Measurements from ENCODE around the gene KRT3.
"Not testable (repeated sequence)": the region's sequence is repeated elsewhere in the genome, so short reads cannot be mapped to it uniquely, and the experiment has no call there.

KRT3 gene

DNA sequence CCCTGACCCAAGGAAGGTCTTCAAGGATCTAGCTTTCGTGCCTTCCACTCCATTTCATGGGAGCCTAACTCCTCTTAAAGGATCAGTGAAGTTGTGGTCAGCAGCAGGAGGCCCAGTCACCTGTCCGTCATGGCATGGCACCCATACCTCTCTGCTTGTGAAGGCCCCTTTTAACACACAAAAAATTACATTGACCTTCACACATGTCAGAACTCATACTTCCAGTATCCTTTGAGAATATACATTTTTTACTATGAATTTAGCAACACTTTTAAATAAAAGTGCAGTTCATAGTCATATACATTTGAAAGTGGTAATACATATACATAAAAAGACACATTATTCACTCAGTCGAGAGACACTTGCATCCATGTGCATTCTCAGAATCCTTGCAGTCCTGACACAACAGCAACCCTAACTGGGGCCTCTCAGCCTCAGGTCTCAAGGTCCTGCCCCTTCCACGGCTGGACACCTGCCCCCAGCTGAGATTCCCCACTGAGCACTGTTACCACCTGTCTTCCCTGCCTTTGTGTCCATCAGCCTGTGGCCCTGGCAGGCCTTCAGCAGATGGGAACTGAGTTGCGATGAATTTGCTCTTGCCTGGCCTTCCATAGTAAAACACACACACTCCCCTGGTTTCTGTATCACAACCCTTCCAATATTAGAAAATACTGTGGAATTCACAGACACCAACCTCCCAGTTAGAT, 3.7 kb upstream of the KRT3 start:
- DNase-seq (ENCODE audit: extremely low read depth in 1 of 2, low read depth in 1 of 2): no peak

DNA sequence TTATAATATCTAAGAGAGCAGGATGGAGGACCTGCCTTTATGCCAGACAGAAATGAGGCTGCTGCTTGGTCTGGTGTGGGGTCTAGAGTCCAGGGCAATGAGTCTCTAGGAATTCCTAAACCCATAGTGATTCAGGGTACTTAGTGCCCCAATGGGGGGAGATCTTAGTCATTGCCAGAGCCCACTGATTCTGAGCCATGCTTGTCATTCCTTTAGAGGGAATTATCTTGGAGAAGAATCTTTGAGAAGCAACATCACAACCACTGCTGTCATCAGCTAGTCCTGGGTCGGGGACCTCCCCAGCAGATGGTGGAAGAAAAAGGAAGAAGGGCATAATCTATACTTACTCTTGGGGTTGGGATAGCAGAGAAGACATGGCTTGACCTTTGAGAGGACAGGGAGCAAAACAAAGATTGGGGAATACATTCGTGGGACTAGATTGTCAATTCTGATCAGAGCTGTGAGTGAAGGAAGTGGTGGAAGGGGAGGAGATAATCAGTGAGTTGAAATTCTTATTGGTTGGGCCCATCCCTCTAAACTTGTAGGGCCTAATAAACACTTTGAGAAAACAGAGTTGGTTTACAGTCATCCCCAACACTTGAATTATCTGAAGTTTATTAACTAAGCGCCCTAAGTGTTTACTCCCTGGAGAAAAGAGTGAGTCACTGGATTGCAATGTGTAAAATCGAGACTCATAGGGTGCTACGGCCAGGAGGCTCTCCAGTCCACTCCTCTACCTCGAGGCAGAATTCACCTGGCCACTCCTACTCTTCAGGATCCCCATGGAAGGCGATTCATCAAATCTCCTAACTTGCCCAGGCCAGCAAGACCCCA, 3.0 kb upstream of the KRT3 start:
- DNase-seq (ENCODE audit: extremely low read depth in 1 of 2, low read depth in 1 of 2): no peak

DNA sequence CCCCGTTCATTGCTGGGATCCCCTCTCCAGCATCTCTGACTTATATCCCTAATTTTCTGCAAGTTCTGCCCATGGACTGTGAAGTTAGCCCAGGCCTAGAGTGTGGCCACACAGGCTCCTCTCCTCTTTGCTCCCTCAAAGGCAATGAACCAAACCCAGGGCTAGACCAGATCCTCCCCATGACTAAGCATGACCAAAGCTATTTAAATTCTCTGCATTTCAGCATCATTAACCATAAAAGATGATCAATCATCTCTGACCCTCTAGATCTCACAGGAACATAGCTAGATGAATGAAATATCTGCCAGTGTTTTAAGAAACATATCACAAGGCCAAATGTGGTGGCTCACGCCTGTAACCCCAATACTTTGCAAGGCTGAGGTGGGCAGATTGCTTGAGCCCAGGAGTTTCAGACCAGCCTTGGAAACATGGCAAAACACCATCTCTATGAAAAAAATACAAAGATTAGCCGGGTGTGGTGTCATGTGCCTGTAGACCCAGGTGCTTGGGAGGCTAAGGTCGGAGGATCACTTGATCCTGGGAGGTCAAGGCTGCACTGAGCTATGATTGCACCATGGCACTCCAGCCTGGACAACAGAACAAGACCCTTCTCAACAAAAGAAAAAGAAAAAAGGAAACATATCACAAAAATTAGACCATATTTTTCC, 2.2 kb upstream of the KRT3 start:
- DNase-seq (ENCODE audit: extremely low read depth in 1 of 2, low read depth in 1 of 2): no peak

DNA sequence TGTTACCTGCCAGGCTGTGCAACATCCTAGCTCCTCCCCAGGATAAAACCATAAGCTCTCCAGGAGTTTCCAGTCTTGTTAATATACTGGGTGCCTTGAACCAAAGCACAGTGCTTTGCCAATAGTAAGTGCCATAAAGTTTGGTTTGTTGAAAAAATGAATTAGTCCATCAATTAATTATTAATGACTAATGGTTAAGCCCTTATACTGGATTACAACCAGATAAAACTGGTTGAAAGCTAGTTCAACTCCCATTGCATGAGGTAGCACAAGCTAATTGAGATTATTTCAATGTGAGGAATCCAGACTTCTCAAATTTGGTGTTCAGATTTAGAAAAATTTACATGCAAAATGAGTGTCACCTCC, 1.6 kb upstream of the KRT3 start:
- DNase-seq (ENCODE audit: extremely low read depth in 1 of 2, low read depth in 1 of 2): no peak

GRCh38 chr12:52796839-52797528, 1.1 kb upstream of the KRT3 start:
- no peak for DNase-seq (ENCODE audit: extremely low read depth in 1 of 2, low read depth in 1 of 2)

- DNase-seq (ENCODE audit: extremely low read depth in 1 of 2, low read depth in 1 of 2): no peak
Observed at GRCh38 chr12:52796429-52796794, 495 bp upstream of the KRT3 start.

- DNase-seq (ENCODE audit: extremely low read depth in 1 of 2, low read depth in 1 of 2): not testable (repeated sequence)
Observed at GRCh38 chr12:52795332-52795674, 614 bp downstream of the KRT3 start.

DNA sequence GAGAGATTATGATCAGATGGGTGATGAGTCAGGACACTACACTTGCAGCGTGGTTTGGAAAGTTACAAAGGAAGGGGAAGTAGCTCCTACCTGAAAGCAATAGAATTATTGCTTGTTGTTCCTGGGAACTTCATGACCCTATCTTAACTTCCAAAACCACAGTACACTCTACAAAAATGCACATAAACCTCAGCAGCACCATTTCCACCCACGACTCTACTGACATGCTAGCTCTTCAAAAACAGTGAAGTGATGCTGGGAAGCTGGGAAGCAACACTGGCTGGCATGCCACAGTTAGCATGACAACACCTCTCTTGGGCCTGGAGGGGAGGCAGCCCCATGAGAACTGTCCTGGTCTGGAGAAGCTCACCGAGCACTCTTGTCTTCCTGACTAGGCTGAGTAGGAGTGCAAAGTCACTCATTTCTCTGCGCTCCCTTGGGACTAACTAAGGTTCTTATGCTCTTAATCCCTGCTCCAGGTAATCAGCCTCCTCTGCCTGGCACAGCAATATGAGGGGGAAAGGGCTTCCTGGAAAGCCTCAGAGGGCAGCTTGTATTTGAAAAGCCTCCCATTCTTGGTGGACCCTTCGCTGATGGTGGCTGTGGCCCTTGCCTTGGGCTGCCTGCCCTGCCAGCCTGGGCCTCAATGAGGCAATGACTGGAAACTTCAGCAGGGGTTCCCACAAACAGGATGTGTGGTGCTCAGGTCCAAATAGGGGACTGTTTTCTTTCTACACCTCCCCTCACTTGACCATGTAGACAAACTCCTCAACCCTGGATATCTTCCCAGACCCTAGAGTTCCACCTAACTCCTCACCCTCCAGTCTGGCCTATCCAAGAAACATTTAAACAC, 1.2 kb downstream of the KRT3 start:
- DNase-seq (ENCODE audit: extremely low read depth in 1 of 2, low read depth in 1 of 2): no peak

DNA sequence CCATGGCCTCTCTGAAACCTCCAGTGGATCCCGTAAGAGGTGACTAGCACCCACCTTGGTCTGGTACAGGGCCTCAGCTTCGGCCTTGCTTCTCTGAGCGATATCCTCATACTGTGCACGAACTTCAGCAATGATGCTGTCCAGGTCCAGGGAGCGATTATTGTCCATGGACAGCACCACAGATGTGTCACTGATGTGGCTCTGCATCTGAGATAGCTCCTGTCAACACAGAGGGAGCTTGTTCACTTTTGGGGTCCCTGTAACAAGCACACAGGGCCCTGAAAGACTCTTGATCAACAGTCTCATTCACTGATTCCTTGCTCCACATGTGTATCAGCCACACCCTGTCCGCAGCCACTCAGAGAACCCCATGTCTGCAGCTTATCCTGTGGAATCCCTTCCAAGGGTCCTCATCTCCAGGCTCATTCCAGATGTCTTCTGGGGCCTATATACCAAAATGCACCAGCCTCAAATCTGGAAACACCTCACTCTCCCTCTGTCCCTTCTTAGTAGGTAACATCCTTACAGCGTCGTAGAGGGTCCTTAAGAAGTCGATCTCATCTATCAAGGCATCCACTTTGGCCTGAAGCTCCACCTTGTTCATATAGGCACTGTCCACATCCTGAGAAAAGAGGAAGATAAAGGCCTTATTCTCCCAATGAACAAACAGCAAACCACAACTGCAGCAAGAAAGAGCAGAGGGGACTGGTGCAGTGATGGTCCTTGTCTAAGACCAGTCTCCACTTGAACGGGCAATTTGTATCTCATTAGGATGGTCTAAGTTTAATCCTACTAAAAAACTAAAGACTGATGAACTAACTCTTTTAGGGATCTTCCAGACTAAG, 3.5 kb downstream of the KRT3 start:
- no peak for DNase-seq (ENCODE audit: extremely low read depth in 1 of 2, low read depth in 1 of 2)

DNA sequence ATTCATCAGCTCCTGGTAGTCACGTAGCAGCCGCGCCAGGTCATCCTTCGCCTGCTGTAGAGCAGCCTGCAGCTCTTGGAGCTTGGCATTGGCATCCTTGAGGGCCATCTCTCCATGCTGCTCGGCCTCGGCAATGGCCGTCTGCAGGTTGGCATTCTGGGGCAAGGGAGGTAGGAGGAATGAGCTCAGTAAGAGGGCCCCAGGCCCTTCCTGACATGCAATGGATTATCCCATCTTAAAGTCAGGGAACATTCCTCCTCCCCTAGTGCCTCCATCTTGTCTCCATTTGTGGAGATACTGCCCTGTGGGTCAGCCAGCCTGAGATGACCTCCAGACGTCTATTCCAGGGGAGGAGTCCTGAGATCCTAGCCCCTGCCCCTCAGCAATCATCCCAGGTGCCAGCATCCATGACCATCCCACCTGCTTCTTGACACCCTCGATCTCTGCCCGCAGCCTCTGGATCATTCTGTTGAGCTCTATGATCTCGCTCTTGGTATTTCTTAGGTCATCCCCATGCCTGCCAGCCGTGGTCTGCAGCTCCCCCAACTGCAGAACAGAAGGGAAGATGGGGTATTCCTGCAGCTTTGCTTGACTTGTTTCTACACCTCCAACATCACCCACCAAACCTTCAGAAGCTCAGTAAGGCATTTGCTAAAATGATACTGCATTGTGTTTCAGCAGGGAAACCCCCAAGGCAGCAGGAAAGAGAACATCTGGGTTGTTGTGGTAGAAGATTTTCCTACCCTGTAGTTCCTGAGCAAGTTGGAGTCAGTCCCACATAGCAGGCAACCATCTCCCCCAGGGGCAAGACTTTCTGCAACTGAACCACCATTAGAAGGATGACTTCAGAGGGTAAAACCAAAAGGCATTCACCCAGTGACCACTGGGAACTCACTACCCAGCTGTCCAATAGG, 4.4 kb downstream of the KRT3 start:
- no peak for DNase-seq (ENCODE audit: extremely low read depth in 1 of 2, low read depth in 1 of 2)

- no peak for DNase-seq (ENCODE audit: extremely low read depth in 1 of 2, low read depth in 1 of 2)
Observed at GRCh38 chr12:52790427-52791270, 5.3 kb downstream of the KRT3 start.

- DNase-seq (ENCODE audit: extremely low read depth in 1 of 2, low read depth in 1 of 2): no peak
Observed at GRCh38 chr12:52789637-52790426, 6.1 kb downstream of the KRT3 start.

DNA sequence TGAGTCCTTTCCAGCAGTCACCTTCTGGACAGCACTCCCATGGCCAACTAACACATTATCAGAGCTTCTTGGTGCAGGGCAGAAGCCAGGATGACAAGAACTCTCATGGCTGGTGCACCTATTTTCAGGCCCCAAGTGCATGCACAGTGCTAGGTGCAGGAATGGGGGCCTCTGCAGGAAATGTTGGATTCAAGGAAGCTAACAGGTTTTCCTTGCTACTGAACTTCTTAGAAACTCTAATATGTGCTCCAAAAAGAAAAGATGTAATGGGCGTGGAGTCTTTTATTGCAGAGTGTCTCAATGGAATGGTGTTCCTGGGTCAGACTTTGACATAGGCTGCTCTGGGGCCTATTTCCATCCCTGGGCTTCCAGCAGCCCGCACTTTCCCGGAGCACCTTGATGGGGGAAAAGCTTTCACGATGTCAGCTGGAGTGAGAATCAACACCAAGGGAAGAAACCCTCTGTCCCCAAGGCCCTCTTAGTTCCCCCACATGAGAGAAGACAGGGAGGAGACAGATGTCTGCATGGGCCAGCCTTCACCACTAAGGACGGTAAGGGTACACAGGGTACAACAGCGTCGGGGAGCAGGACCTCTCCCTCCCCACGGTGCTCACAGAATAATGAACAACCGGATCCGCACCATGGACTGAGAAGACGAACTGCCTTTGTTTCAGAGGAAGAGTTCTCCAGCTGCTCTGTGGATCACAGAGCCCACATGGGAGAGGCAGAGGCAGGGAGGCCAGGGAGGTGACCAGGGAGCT, 6.9 kb downstream of the KRT3 start:
- DNase-seq (ENCODE audit: extremely low read depth in 1 of 2, low read depth in 1 of 2): no peak

GRCh38 chr12:52788192-52788875, 7.6 kb downstream of the KRT3 start:
- DNase-seq (ENCODE audit: extremely low read depth in 1 of 2, low read depth in 1 of 2): no peak

- no peak for DNase-seq (ENCODE audit: extremely low read depth in 1 of 2, low read depth in 1 of 2)
Observed at GRCh38 chr12:52787324-52788191, 8.4 kb downstream of the KRT3 start.

Measured in activated CD8-positive, alpha-beta memory T cell treated with anti-CD3 and anti-CD28 coated beads for 1 hour (primary cell).